22Rv1 (cell line): Measurements from ENCODE around the gene CNIH4.

Experiments used
- H3K27ac ChIP-seq: fragments of 450-650 bp; 2 replicates; pipeline ENCODE4 v1.5.1; 2017
- CTCF ChIP-seq: fragments of 450-650 bp; IDR thresholded peaks from 2 replicates; pipeline ENCODE4 v1.5.1; 2017; ENCODE audit warnings: mild to moderate bottlenecking
- ZFX ChIP-seq: fragments of 450-650 bp; IDR thresholded peaks from 2 replicates; pipeline ENCODE4 v1.6.1; 2017; ENCODE audit warnings: antibody characterized with exemption, borderline replicate concordance

Gene CNIH4

GRCh38 chr1:224390517-224390916 is 33.8 kb downstream of the CNIH4 start:
- H3K27ac ChIP-seq = no peak overlapping the region
- no peak for TF ChIP-seq ZFX

- TF ChIP-seq CTCF = no peak
- no peak for TF ChIP-seq ZFX
- H3K27ac ChIP-seq = no peak overlapping the region
These were observed 36.0 kb downstream of the CNIH4 start for GRCh38 chr1:224392411-224393249.

GRCh38 chr1:224393294-224393693 is 36.6 kb downstream of the CNIH4 start:
- no peak for TF ChIP-seq CTCF
- no peak for TF ChIP-seq ZFX
- no peak overlapping the region for H3K27ac ChIP-seq

GRCh38 chr1:224399887-224400286 is 43.2 kb downstream of the CNIH4 start:
- TF ChIP-seq CTCF = no peak
- TF ChIP-seq ZFX = no peak

GRCh38 chr1:224402472-224403036 is 45.9 kb downstream of the CNIH4 start:
- TF ChIP-seq CTCF (no peak), ZFX (no peak)
- no peak overlapping the region for H3K27ac ChIP-seq

More at GRCh38 chr1:224399887-224400286, 43.2 kb downstream of the CNIH4 start:
- no peak overlapping the region for H3K27ac ChIP-seq

GRCh38 chr1:224404916-224405603 is 48.4 kb downstream of the CNIH4 start:
- TF ChIP-seq ZFX (no peak), CTCF (no peak)
- no peak overlapping the region for H3K27ac ChIP-seq

GRCh38 chr1:224405604-224405970 is 48.9 kb downstream of the CNIH4 start:
- no peak for TF ChIP-seq CTCF
- no peak for TF ChIP-seq ZFX
- no peak overlapping the region for H3K27ac ChIP-seq
